GM19455 (cell line): Measurements from ENCODE around the gene MICOS13.

Source experiments
- ATAC-seq: cut with Tn5 transposase; IDR thresholded peaks from one replicate; pipeline ENCODE4 v1.9.1; 2021; ENCODE audit not compliant: unreplicated experiment

The MICOS13 gene

GRCh38 chr19:5669212-5669611, 11.1 kb downstream of the MICOS13 start:
- ATAC-seq: no peak

GRCh38 chr19:5667751-5668271, 12.5 kb downstream of the MICOS13 start:
- no peak for ATAC-seq

- no peak for ATAC-seq
Measured at GRCh38 chr19:5666921-5667610, 13.2 kb downstream of the MICOS13 start.

- ATAC-seq: no peak
Measured at GRCh38 chr19:5665781-5666513, 14.4 kb downstream of the MICOS13 start.

- no peak for ATAC-seq
Measured at GRCh38 chr19:5664515-5664914, 15.8 kb downstream of the MICOS13 start.

GRCh38 chr19:5663904-5664303, 16.4 kb downstream of the MICOS13 start:
- no peak for ATAC-seq

- ATAC-seq: no peak
Measured at GRCh38 chr19:5661483-5661882, 18.8 kb downstream of the MICOS13 start.

- no peak for ATAC-seq
Measured at GRCh38 chr19:5655412-5655811, 24.9 kb downstream of the MICOS13 start.

- ATAC-seq: no peak
Measured at GRCh38 chr19:5654931-5655330, 25.4 kb downstream of the MICOS13 start.

- no peak for ATAC-seq
Measured at GRCh38 chr19:5652261-5652660, 28.1 kb downstream of the MICOS13 start.

GRCh38 chr19:5651361-5651760, 29.0 kb downstream of the MICOS13 start:
- no peak for ATAC-seq

- no peak for ATAC-seq
Measured at GRCh38 chr19:5648464-5648863, 31.9 kb downstream of the MICOS13 start.

GRCh38 chr19:5646703-5647102, 33.6 kb downstream of the MICOS13 start:
- no peak for ATAC-seq

GRCh38 chr19:5645409-5645808, 34.9 kb downstream of the MICOS13 start:
- ATAC-seq: no peak

- ATAC-seq: no peak
Measured at GRCh38 chr19:5644037-5644436, 36.3 kb downstream of the MICOS13 start.

- no peak for ATAC-seq
Measured at GRCh38 chr19:5643060-5643459, 37.3 kb downstream of the MICOS13 start.

- ATAC-seq: no peak
Measured at GRCh38 chr19:5642204-5642603, 38.1 kb downstream of the MICOS13 start.

GRCh38 chr19:5641171-5641570, 39.1 kb downstream of the MICOS13 start:
- no peak for ATAC-seq

- no peak for ATAC-seq
Measured at GRCh38 chr19:5637971-5638370, 42.3 kb downstream of the MICOS13 start.

- ATAC-seq: no peak
Measured at GRCh38 chr19:5635427-5635826, 44.9 kb downstream of the MICOS13 start.

- ATAC-seq: no peak
Measured at GRCh38 chr19:5632657-5633056, 47.7 kb downstream of the MICOS13 start.

- no peak for ATAC-seq
Measured at GRCh38 chr19:5632241-5632612, 48.1 kb downstream of the MICOS13 start.
